Activated CD8-positive, alpha-beta memory T cell treated with anti-CD3 and anti-CD28 coated beads for 48 hours (primary cell): ENCODE data around the gene CCDC40.
A peak's percentile ranks its signal among the peaks of the same experiment; 100 is the strongest.
"Not testable (repeated sequence)": the region's sequence is repeated elsewhere in the genome, so short reads cannot be mapped to it uniquely, and the experiment has no call there.

Experiments used
- DNase-seq, 3 experiments: peaks; one replicate each; pipeline ENCODE4 v3.0.0-alpha.2; 2020; ENCODE audit warnings: low read depth in 2 of 3, low spot score in 2 of 3

Gene CCDC40

GRCh38 chr17:80072410-80072809 is 36.0 kb downstream of the CCDC40 start:
- DNase-seq, result no peak

GRCh38 chr17:80080081-80080480 is 43.6 kb downstream of the CCDC40 start:
- no peak for DNase-seq

GRCh38 chr17:80081596-80081995 is 45.2 kb downstream of the CCDC40 start:
- no peak for DNase-seq

GRCh38 chr17:80082403-80083135 is 46.1 kb downstream of the CCDC40 start:
- peak in 2 of 3 experiments; percentile 23 to 33 for DNase-seq

GRCh38 chr17:80083136-80083661 is 46.8 kb downstream of the CCDC40 start:
- DNase-seq, result no peak

- no peak for DNase-seq
Measured at GRCh38 chr17:80084773-80085172, 48.3 kb downstream of the CCDC40 start.

GRCh38 chr17:80086081-80086480 is 49.6 kb downstream of the CCDC40 start:
- no peak for DNase-seq

GRCh38 chr17:80086616-80087015 is 50.2 kb downstream of the CCDC40 start:
- DNase-seq, result no peak

GRCh38 chr17:80087346-80088265 is 51.2 kb downstream of the CCDC40 start:
- no peak for DNase-seq

GRCh38 chr17:80089762-80090161 is 53.3 kb downstream of the CCDC40 start:
- no peak for DNase-seq

GRCh38 chr17:80090164-80090563 is 53.7 kb downstream of the CCDC40 start:
- DNase-seq, result not testable (repeated sequence)

- DNase-seq, result no peak
Measured at GRCh38 chr17:80091376-80091775, 54.9 kb downstream of the CCDC40 start.

GRCh38 chr17:80092959-80093358 is 56.5 kb downstream of the CCDC40 start:
- no peak for DNase-seq

GRCh38 chr17:80095038-80095843 is 58.8 kb downstream of the CCDC40 start:
- no peak for DNase-seq

- DNase-seq, result no peak
Measured at GRCh38 chr17:80095844-80096475, 59.5 kb downstream of the CCDC40 start.

GRCh38 chr17:80096561-80097021 is 60.1 kb downstream of the CCDC40 start:
- DNase-seq, result no peak

- no peak for DNase-seq
Measured at GRCh38 chr17:80097127-80097621, 60.7 kb downstream of the CCDC40 start.

- no peak for DNase-seq
Measured at GRCh38 chr17:80097844-80098691, 61.6 kb downstream of the CCDC40 start.

- no peak for DNase-seq
Measured at GRCh38 chr17:80099291-80100034, 63.0 kb downstream of the CCDC40 start.
